Hematopoietic multipotent progenitor cell (in vitro differentiated cells): ENCODE measurements around the gene GALNT18. TPM values are rescaled to one million over a fixed set of nuclear protein-coding genes. Genes with fewer than 3 reads are reported as not detected.

ENCODE experiments used
- DNase-seq, 3 donors: peaks; one replicate each; pipeline ENCODE4 v3.0.0-alpha.2; 2011 to 2015; ENCODE audit warnings: low read depth in 2 of 3, low spot score in 2 of 3
- total RNA-seq: library from RNA; depleted of rRNA; stranded (reverse); fragments of >200 nt; gene quantifications from one replicate; pipeline ENCODE4 v1.2.3, GENCODE V29; 2012

Gene GALNT18
- total RNA-seq, 1 donor, result 0.54 TPM

GRCh38 chr11:11505190-11505589, 116.6 kb downstream of the GALNT18 start:
- DNase-seq, result no peak

DNA sequence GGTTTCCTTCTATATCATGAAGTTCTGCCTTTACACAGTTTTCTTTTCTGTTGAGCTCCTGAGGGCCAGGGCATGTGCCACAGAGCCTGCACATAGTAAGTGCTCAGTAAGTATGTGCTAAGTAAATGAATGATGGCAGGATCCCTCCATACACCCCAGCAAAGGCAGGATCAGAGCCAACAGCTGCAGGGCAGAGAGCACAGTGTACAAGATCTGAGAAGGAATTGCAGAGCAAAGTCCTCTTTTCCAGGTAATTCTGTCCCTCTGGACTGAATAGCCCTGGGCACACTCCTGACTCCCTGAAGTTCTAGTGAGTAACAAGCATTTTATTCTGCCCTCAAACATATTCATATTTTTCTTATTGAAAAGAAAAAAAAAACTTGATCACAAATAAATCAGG, 117.7 kb downstream of the GALNT18 start:
- no peak for DNase-seq

DNA sequence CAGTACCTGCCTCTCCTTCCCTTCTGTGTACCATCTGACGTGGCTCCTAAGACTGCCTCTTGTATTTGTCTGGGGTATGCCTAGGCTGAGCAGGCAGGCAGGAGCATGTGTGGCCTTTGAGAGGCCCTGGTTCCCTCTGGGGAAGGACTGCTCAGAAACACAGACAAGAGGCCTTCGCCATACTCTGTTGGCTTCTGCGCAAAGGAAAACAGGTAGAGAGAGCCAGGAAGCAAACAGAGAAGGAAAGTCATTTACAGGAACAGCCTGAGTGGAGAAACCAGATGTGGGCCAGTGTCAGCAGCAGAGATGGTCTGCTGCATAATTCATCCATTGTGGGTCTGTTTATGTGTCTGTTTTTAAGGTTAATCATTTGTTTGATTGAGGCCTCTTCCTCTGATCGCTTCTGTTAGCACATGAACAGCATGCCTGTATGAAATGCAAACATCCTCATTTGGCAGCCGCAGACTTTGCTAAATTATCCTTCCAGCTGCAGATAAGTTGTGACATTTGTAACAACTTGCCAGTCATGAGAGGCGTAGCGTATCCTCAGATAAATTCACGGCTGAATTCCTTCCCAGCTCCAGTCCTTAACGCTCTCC, 119.4 kb downstream of the GALNT18 start:
- DNase-seq, result no peak

- no peak for DNase-seq
Observed at GRCh38 chr11:11501546-11502262, 120.1 kb downstream of the GALNT18 start.

DNA sequence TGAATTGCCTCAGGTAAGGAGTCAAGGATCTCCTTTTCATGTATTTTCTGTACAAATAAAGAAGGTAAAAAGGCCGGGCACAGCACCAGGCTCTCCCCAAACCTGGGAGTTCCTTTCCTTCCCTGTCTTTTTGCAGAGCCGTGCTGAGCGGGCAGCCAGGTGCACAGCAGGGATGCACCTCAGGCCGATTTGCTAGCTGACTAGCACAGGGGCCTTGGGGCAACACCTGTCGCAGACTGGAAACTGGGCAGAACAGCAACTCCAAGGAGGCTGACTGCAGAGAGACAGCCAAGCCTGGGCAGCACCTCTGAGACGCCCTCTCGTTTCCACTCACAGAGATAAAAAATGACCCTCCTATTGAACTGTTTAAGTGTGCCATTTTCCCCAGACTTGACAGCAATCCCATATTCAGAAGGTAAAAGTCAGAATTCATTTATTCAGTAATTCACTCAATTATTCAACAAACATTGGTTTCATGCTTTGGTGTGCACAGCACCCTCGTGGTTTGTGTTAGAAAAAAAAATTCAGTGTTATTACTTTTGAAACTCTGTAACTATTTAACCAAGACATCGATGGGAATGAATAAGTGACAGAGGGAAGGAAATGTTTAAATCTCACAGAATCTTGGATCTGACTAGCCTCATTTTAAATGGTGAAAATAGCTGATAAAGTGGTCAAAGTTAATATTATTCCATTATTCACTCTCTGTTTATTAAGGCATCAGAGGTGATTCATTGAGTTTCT, 120.9 kb downstream of the GALNT18 start:
- DNase-seq, result no peak

DNA sequence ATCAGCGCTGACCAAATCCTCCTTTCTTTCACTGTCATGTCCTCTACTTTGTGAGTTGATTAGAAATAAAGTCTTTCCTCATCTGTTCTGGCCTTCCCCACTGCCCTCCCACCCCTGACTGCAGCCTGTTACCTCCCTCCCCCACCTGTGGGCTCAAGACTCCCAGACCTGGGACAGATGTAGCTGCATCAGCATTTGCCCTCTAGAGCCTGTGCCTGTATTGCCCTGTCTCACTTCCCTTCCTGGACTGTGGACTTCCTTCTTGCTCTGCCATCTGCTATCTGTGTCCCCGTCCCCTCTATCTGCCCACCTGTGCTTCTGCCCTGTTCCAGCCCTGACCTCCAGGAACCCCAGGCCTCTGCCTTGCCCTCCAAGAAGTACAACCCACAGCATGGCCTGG, 122.5 kb downstream of the GALNT18 start:
- no peak for DNase-seq

GRCh38 chr11:11498195-11498594, 123.6 kb downstream of the GALNT18 start:
- no peak for DNase-seq

DNA sequence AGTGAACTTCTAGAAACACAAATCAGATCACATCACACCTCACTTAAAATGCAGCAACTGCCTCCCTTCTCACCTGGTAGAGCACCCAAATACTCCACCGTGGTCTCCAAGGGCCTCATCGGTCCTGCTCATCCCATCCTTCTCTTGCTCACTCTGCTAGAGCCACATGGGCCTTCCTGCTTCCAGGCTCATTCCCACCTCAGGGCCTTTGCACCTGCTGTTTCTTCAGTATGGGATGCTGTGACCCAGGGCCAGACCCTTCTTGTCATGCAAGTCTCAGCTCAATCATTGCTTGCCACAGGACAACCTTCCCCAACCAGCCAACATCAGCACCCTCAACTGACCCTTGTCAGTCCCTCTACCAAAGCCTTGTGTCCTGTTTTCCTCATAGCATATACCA, 124.9 kb downstream of the GALNT18 start:
- no peak for DNase-seq

DNA sequence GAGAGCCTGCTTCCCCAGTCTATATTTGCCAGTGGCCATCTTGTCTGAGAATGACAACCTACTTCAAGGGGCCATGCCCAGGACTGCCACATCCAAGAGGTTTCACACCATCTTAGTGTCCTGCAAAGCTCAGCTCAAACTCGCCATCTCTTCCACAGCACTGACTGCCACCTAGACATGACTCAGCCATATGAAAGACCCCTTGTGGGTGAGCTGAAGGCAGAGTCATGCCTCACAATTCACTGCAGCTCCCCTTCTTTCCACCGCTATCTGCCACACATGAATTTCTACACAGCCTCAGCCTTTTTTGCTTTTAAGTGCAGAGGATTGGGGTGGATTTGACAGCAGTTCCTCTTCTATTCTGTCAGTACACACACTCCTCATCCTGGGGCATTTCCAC, 127.5 kb downstream of the GALNT18 start:
- no peak for DNase-seq

DNA sequence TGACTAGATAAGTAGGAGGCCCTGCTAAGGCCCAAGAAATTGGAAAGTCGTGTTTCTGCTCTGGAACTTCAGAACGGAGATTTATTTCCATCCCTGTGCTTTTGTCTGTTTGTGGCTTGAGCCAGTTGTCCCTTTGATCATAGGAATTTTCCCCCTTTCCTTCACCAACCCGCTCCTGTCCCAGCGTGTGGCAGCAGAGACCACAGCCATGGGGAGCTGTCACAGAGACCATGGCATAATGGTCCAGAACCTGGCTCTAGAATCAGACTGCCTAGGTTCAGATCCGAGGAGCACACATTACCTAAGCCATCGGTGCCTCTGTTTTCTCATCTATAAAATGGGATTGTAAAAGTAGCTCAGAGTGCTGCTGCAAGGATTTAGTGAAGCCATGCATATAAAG, 128.1 kb downstream of the GALNT18 start:
- DNase-seq, result no peak

- DNase-seq, result no peak
Observed at GRCh38 chr11:11491589-11491988, 130.2 kb downstream of the GALNT18 start.

DNA sequence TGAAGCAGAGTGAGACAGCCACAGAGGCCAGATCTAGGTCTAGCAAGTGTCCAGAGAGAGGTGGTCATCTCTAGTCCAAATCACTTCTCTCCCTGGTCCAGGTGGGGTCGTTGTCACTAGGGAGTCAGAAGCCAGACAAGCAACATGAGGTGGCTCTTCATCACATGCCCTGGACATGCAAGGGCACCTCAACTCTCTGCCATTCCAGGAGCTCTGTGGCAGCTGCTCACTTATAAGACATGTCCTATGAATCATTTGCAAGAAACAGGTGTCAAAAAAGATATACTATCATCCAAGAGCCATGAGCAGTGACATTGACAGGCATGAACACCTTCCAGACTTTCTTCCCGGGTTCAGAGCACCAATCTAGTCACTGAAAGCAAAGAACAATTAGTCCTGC, 130.8 kb downstream of the GALNT18 start:
- DNase-seq, result no peak

DNA sequence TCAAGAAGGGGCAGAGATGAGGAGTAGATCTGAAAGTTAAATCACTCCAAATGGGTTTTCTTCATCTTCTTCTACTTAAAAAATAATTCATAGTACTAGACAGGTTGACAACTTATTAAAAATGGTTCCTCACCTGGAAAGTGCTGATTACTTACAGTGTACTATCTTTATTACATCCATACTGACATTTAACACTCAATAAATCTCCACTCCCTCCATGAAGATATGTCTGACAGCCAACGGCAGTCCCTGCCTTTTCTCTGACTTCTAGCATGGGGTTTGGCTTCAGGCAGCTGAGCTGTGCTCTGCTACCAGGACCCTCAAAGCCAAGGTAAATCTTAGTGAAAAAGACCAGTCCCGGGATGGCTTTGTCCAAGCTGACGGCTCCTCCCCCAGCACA, 135.4 kb downstream of the GALNT18 start:
- DNase-seq, result no peak

GRCh38 chr11:11486002-11486401, 135.8 kb downstream of the GALNT18 start:
- no peak for DNase-seq

DNA sequence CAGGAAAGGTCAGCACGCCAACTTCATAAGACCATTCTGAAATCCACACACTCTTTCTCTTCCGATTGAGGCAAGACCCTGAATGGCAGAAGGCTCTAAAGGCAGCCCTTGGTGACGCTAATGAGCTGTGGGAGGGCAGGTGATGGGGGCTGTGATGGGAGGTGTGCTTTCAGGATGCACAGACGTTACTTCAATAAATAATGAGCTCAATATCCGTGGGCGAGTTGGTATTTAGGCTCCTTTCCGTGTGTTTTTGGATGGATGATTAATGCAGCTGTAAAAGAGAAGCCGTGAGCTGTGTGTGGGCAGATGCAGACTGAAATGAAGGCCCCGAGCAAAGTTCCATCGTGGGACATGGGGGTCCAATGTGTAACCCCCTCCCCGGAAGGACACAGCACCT, 138.2 kb downstream of the GALNT18 start:
- DNase-seq, result no peak

GRCh38 chr11:11482730-11483129, 139.1 kb downstream of the GALNT18 start:
- DNase-seq, result no peak

GRCh38 chr11:11481371-11481770, 140.4 kb downstream of the GALNT18 start:
- no peak for DNase-seq

GRCh38 chr11:11480971-11481370, 140.8 kb downstream of the GALNT18 start:
- no peak for DNase-seq

- no peak for DNase-seq
Observed at GRCh38 chr11:11478687-11479086, 143.1 kb downstream of the GALNT18 start.

GRCh38 chr11:11477695-11478420, 143.9 kb downstream of the GALNT18 start:
- DNase-seq, result no peak

GRCh38 chr11:11476971-11477645, 144.7 kb downstream of the GALNT18 start:
- DNase-seq, result no peak
